H1 (cell line): Measurements from ENCODE around the gene CSGALNACT2. TPM values are rescaled to one million over a fixed set of nuclear protein-coding genes. Genes with fewer than 3 reads are reported as not detected.

ENCODE experiments used
- CTCF ChIA-PET: fragments of 300-600 bp; sonication (Branson Sonifier 250); formaldehyde crosslinking; loops from one replicate; lab custom pipeline; 2021; ENCODE audit not compliant: partially characterized antibody; lab: Charles Lee
- POLR2A ChIA-PET: fragments of 300-600 bp; sonication (Branson Sonifier 250); formaldehyde crosslinking; loops from one replicate; lab custom pipeline; 2021; ENCODE audit warnings: inconsistent platforms; ENCODE audit not compliant: partially characterized antibody; lab: Charles Lee
- DNase-seq, 2 experiments: peaks; one replicate each; pipeline versions ENCODE4 v3.0.0 to v3.0.0-alpha.2; 2010 to 2022; ENCODE audit warnings: low spot score in 2 of 2, low read depth in 1 of 2, mixed read lengths in 1 of 2
- FAIRE-seq: peaks from 2 replicates; lab custom pipeline; 2011; peaks lifted over from hg19 to GRCh38; lab: Jason Lieb, UNC
- H2AFZ ChIP-seq: 2 replicates; pipeline ENCODE4 v1.8.1; 2012; ENCODE audit warnings: low read length, inconsistent platforms
- H2AK5ac ChIP-seq: 2 replicates; pipeline ENCODE4 v1.6.1; 2013; ENCODE audit warnings: low read depth, low read length
- H2BK120ac ChIP-seq: replicated peaks from 2 replicates; pipeline ENCODE3; 2013; ENCODE audit warnings: low read depth, low read length, inconsistent platforms
- H2BK12ac ChIP-seq: 2 replicates; pipeline ENCODE4 v1.6.1; 2013; ENCODE audit warnings: low read depth, low read length
- H2BK15ac ChIP-seq: 2 replicates; pipeline ENCODE4 v1.6.1; 2013; ENCODE audit warnings: low read length
- H2BK20ac ChIP-seq: 2 replicates; pipeline ENCODE4 v1.6.1; 2013; ENCODE audit warnings: low read length
- H2BK5ac ChIP-seq: 2 replicates; pipeline ENCODE4 v1.6.1; 2013; ENCODE audit warnings: low read depth, low read length
- H3K14ac ChIP-seq: 2 replicates; pipeline ENCODE4 v1.6.1; 2013; ENCODE audit warnings: inconsistent platforms; ENCODE audit not compliant: insufficient read length
- H3K18ac ChIP-seq: 2 replicates; pipeline ENCODE4 v1.6.1; 2013; ENCODE audit warnings: low read length; ENCODE audit errors: extremely low read depth
- H3K23ac ChIP-seq: 2 replicates; pipeline ENCODE4 v1.6.1; 2013; ENCODE audit warnings: inconsistent platforms; ENCODE audit not compliant: insufficient read length
- H3K23me2 ChIP-seq: 2 replicates; pipeline ENCODE4 v1.6.1; 2013; ENCODE audit warnings: low read depth, low read length
- H3K27ac ChIP-seq: 2 replicates; pipeline ENCODE4 v1.6.1; 2011; ENCODE audit warnings: low read depth, low read length, inconsistent platforms
- H3K27me3 ChIP-seq, 4 experiments: replicated peaks in 1 of 4; 1 replicate in 1 of 4; 2 replicates in 3 of 4; pipeline versions ENCODE4 v1.6.1 to v1.8.1; 2011 to 2013; ENCODE audit warnings: low read length in 3 of 4, mild to moderate bottlenecking in 3 of 4, inconsistent platforms in 2 of 4, mixed read lengths in 2 of 4, moderate library complexity in 1 of 4; ENCODE audit not compliant: control insufficient read depth in 3 of 4, insufficient read depth in 3 of 4; ENCODE audit errors: extremely low read depth in 1 of 4
- H3K36me3 ChIP-seq, 4 experiments: 2 replicates each; pipeline versions ENCODE4 v1.6.1 to v1.8.1; 2011 to 2013; ENCODE audit warnings: mild to moderate bottlenecking in 4 of 4, low read length in 3 of 4, moderate library complexity in 2 of 4, control low read depth in 1 of 4, inconsistent platforms in 1 of 4; ENCODE audit not compliant: insufficient read depth in 4 of 4, control insufficient read depth in 2 of 4
- H3K4ac ChIP-seq: replicated peaks from 2 replicates; pipeline ENCODE3; 2013; ENCODE audit warnings: low read length, low read depth, mixed read lengths, inconsistent platforms; ENCODE audit not compliant: insufficient read length
- H3K4me1 ChIP-seq, 4 experiments: replicated peaks in 1 of 4; 1 replicate in 1 of 4; 2 replicates in 3 of 4; pipeline versions ENCODE4 v1.6.1 to v1.8.1; 2011 to 2013; ENCODE audit warnings: low read length in 3 of 4, inconsistent platforms in 2 of 4, mixed read lengths in 1 of 4; ENCODE audit not compliant: insufficient read depth in 4 of 4, control insufficient read depth in 3 of 4
- H3K4me2 ChIP-seq, 2 experiments: 2 replicates each; pipeline versions ENCODE4 v1.6.1 to v1.8.1; 2011 to 2013; ENCODE audit warnings: low read depth in 2 of 2, low read length in 2 of 2, control low read depth in 1 of 2, inconsistent platforms in 1 of 2, mild to moderate bottlenecking in 1 of 2; ENCODE audit not compliant: insufficient read depth in 1 of 2
- H3K4me3 ChIP-seq, 4 experiments: fragments of 200-600, 300-600 bp in 1 of 4; sonication (generic), shearing (Covaris generic), sonication (Bioruptor Twin) in 1 of 4; 2 replicates each; pipeline versions ENCODE4 v1.5.1 to v1.8.1; 2011 to 2016; ENCODE audit warnings: low read length in 4 of 4, low read depth in 3 of 4, control low read depth in 2 of 4, inconsistent platforms in 2 of 4, mild to moderate bottlenecking in 2 of 4, mixed read lengths in 1 of 4, moderate library complexity in 1 of 4; ENCODE audit not compliant: insufficient read depth in 2 of 4; ENCODE audit errors: extremely low read depth in 1 of 4
- H3K56ac ChIP-seq: replicated peaks from 2 replicates; pipeline ENCODE3; 2013; ENCODE audit warnings: low read depth, mild to moderate bottlenecking, mixed read lengths, low read length, inconsistent platforms; ENCODE audit not compliant: insufficient read length
- H3K79me1 ChIP-seq: 2 replicates; pipeline ENCODE4 v1.6.1; 2013; ENCODE audit warnings: low read depth, low read length, control low read depth
- H3K79me2 ChIP-seq, 2 experiments: 2 replicates each; pipeline versions ENCODE4 v1.6.1 to v1.8.1; 2012 to 2013; ENCODE audit warnings: low read length in 2 of 2, mild to moderate bottlenecking in 2 of 2, inconsistent platforms in 1 of 2; ENCODE audit not compliant: insufficient read depth in 2 of 2, control insufficient read depth in 1 of 2
- H3K9ac ChIP-seq, 4 experiments: replicated peaks in 1 of 4; 1 replicate in 1 of 4; 2 replicates in 3 of 4; pipeline versions ENCODE4 v1.6.1 to v1.8.1; 2011 to 2013; ENCODE audit warnings: low read depth in 3 of 4, low read length in 3 of 4, control low read depth in 2 of 4, mild to moderate bottlenecking in 2 of 4, moderate library complexity in 2 of 4, inconsistent platforms in 1 of 4; ENCODE audit errors: extremely low read depth in 1 of 4
- H3K9me3 ChIP-seq, 2 experiments: 2 replicates each; pipeline versions ENCODE4 v1.6.1 to v1.8.1; 2012 to 2013; ENCODE audit warnings: mild to moderate bottlenecking in 2 of 2, moderate library complexity in 2 of 2, control low read depth in 1 of 2, inconsistent platforms in 1 of 2, low read depth in 1 of 2, low read length in 1 of 2, mixed read lengths in 1 of 2; ENCODE audit not compliant: insufficient read depth in 2 of 2
- H4K20me1 ChIP-seq, 2 experiments: replicated peaks in 1 of 2; 2 replicates each; pipeline versions ENCODE3 to v1.8.1; 2011 to 2013; ENCODE audit warnings: inconsistent platforms in 2 of 2, low read length in 2 of 2, mild to moderate bottlenecking in 1 of 2; ENCODE audit not compliant: insufficient read depth in 2 of 2, control insufficient read depth in 1 of 2
- H4K5ac ChIP-seq: 2 replicates; pipeline ENCODE4 v1.6.1; 2013; ENCODE audit warnings: low read length, low read depth, mixed read lengths, inconsistent platforms; ENCODE audit not compliant: insufficient read length
- H4K8ac ChIP-seq: 2 replicates; pipeline ENCODE4 v1.8.0; 2013; ENCODE audit warnings: mild to moderate bottlenecking, moderate library complexity, low read length, inconsistent platforms; ENCODE audit not compliant: insufficient read depth; ENCODE audit errors: extremely low read depth
- H4K91ac ChIP-seq: replicated peaks from 2 replicates; pipeline ENCODE3; 2013; ENCODE audit warnings: low read length, mixed read lengths, inconsistent platforms; ENCODE audit not compliant: insufficient read length
- ATF2 ChIP-seq: IDR thresholded peaks from 2 replicates; pipeline ENCODE4 v1.6.1; 2012; ENCODE audit warnings: low read length, inconsistent platforms
- BRCA1 ChIP-seq: IDR thresholded peaks from 2 replicates; pipeline ENCODE4 v1.6.1; 2012; ENCODE audit warnings: low read depth, low read length, improper control_type of control experiment
- CEBPB ChIP-seq: IDR thresholded peaks from 2 replicates; pipeline ENCODE4 v1.6.1; 2012; ENCODE audit warnings: low read depth, low read length
- CHD2 ChIP-seq: IDR thresholded peaks from 2 replicates; pipeline ENCODE4 v1.6.1; 2012; ENCODE audit warnings: low read length, improper control_type of control experiment
- CREB1 ChIP-seq: IDR thresholded peaks from 2 replicates; pipeline ENCODE4 v1.6.1; 2012; ENCODE audit warnings: inconsistent platforms
- EZH2 ChIP-seq: fragments of 200-600 bp; sonication (generic); IDR thresholded peaks from 2 replicates; pipeline ENCODE4 v1.7.1; 2012; ENCODE audit warnings: low read depth, mild to moderate bottlenecking, moderate library complexity, low read length, inconsistent platforms; ENCODE audit not compliant: severe bottlenecking
- KDM5A ChIP-seq: fragments of 200-600 bp; IDR thresholded peaks from 2 replicates; pipeline ENCODE4 v1.7.1; 2012; ENCODE audit warnings: mild to moderate bottlenecking, low read length, inconsistent platforms, mixed read lengths
- NANOG ChIP-seq: IDR thresholded peaks from 2 replicates; pipeline ENCODE4 v1.6.1; 2011; ENCODE audit warnings: low read length, low read depth, mild to moderate bottlenecking, inconsistent platforms; ENCODE audit not compliant: insufficient read depth, poor library complexity, severe bottlenecking
- SUZ12 ChIP-seq: fragments of 200-600 bp; sonication (generic); IDR thresholded peaks from 2 replicates; pipeline ENCODE4 v1.6.1; 2012; ENCODE audit warnings: mild to moderate bottlenecking, inconsistent platforms, low read length, moderate library complexity, mixed read lengths
- WGBS, 2 experiments: shearing (Covaris generic) in 1 of 2; methylation state at CpG; one replicate each; pipeline versions ENCODE4 v1.1.6 to v1.1.7; 2013 to 2015; ENCODE audit warnings: low lambda C conversion rate in 2 of 2, mixed read lengths in 2 of 2, inconsistent platforms in 1 of 2, low coverage in 1 of 2, missing lambda C conversion rate in 1 of 2; ENCODE audit not compliant: insufficient replicate concordance in 2 of 2, insufficient coverage in 1 of 2, insufficient read length in 1 of 2; ENCODE audit errors: extremely low coverage in 1 of 2, missing lambda C conversion rate in 1 of 2; 5-methylcytosine and 5-hydroxymethylcytosine counted together
- polyA plus RNA-seq, 7 experiments: library from polyadenylated mRNA; depleted of rRNA in 3 of 7; stranded (reverse) in 5 of 7; unstranded in 2 of 7; fragments of >200 nt in 5 of 7; fragments of 200-250 nt in 2 of 7; gene quantifications; 1 replicate in 5 of 7; 2 replicates in 1 of 7; 4 replicates in 1 of 7; pipeline versions ENCODE4 v1.2.1 to v1.2.3, GENCODE V29; 2011 to 2013; ENCODE audit warnings: missing spikeins in 2 of 7, mixed read lengths in 2 of 7
- total RNA-seq: library from RNA; stranded (reverse); fragmentation: NEBNext Ultra II Directional; extraction: Animal tissue kit (Norgen Biotek cat#: 25700); gene quantifications from 2 replicates; pipeline ENCODE4 v1.2.1, GENCODE V29; 2021

The CSGALNACT2 gene
- total and polyA plus RNA-seq, 2 of the 8 experiments (the other 6 are each of a cell fraction or from before 2014, with no cell fraction given), result 2.6 to 5.3 TPM

- Histone ChIP-seq H3K14ac (no peak overlapping the region), H4K91ac (no peak overlapping the region), H2BK120ac (no peak overlapping the region), H4K20me1 (peaks cover 0 to 1% of the 10 kb centered on the region in 2 experiments), H3K36me3 (no peaks in the 10 kb centered on the region), H3K4ac (no peak overlapping the region), H2AFZ (no peak overlapping the region), H3K4me1 (peaks cover 0 to 6% (median 1%) of the 10 kb centered on the region in 4 experiments; a peak in 2 of 7 replicates), H2AK5ac (no peak overlapping the region), H2BK15ac (no peak overlapping the region), H3K56ac (no peak overlapping the region), H4K8ac (no peak overlapping the region)
- FAIRE-seq, result no peak
- 70% methylated on average over 3 of the region's 3 CpGs; no CpG with 5 or more reads in 1 of the 2 experiments for WGBS, 2 experiments
- TF ChIP-seq ATF2, result no peak
- no peak for TF ChIP-seq SUZ12
- no peak for TF ChIP-seq BRCA1
- no peak for TF ChIP-seq CEBPB
- no peak for TF ChIP-seq CREB1
- no peak for TF ChIP-seq KDM5A
- TF ChIP-seq EZH2, result no peak
- TF ChIP-seq NANOG, result no peak
- TF ChIP-seq CHD2, result no peak
- TF ChIP-seq, all 59 proteins: peak for 0
- Histone ChIP-seq H3K4me3 (no peak overlapping the region), H2BK20ac (no peak overlapping the region), H3K79me2 (no peaks in the 10 kb centered on the region), H3K18ac (no peak overlapping the region), H4K5ac (no peak overlapping the region), H3K9me3 (no peaks in the 10 kb centered on the region), H3K9ac (no peak overlapping the region), H2BK12ac (no peak overlapping the region), H3K23ac (no peak overlapping the region), H3K79me1 (no peaks in the 10 kb centered on the region), H3K27me3 (peaks cover 0 to 3% (median 1%) of the 10 kb centered on the region in 4 experiments; a peak in 3 of 7 replicates), H3K23me2 (peaks cover 10% of the 10 kb centered on the region; the same call in 1 of the 2 replicates), H3K4me2 (no peak overlapping the region), H3K27ac (no peak overlapping the region), H2BK5ac (no peak overlapping the region)
- POLR2A ChIA-PET, result interaction anchor here (0.6 kb wide), 1 partner anchor 313 kb away, joined by 3 read pairs; no protein-coding TSS in a partner anchor
- no peak for DNase-seq
- CTCF ChIA-PET, result interaction anchor here (0.7 to 1.0 kb wide), 2 partner anchors 58 to 72 kb away, joined by 3 read pairs; no protein-coding TSS in a partner anchor
Measured at GRCh38 chr10:43132867-43133787, 5.1 kb upstream of the CSGALNACT2 start.
